Kidney tubule cell (primary cell): ENCODE results near the gene VSIG10L.
A peak's percentile ranks its signal among the peaks of the same experiment; 100 is the strongest.

Source experiments
- DNase-seq: peaks from one replicate; pipeline ENCODE4 v3.0.0-alpha.2; 2018; ENCODE audit warnings: low spot score

Gene VSIG10L

DNA sequence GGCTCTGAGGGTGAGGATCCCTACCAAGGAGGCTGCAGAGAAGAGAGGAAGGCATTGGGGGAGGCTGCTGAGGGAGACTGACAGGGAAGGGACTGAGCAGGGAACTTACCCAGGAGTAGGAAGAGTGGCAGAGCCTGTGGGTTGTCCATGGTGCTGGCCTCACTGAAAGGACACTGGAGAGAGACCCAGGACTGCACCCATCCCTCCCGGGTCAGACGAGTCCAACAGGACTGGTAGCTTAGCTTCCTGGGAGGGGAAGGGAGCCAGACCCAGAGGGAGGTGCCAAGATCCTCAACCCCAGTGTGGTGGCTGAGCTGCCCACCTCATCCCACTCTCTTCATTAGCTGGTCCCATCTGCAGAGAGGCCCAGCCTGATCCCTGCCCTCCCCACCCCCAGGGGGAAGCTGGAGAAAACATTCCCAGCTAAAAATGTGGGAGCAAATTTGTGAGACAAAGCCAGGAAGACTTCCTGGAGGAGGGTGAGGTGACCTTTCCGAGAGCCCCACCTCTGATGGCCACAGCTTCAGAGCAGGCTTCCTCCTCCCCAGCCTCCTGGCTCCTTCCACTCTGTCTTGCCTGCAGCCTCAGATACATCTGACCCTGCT, at the start of gene VSIG10L:
TSS of gene VSIG10L (minus strand) at position 164 of the 605 bp plus-strand sequence. CDS start at position 149, 15 bp downstream.
- no peak for DNase-seq

DNA sequence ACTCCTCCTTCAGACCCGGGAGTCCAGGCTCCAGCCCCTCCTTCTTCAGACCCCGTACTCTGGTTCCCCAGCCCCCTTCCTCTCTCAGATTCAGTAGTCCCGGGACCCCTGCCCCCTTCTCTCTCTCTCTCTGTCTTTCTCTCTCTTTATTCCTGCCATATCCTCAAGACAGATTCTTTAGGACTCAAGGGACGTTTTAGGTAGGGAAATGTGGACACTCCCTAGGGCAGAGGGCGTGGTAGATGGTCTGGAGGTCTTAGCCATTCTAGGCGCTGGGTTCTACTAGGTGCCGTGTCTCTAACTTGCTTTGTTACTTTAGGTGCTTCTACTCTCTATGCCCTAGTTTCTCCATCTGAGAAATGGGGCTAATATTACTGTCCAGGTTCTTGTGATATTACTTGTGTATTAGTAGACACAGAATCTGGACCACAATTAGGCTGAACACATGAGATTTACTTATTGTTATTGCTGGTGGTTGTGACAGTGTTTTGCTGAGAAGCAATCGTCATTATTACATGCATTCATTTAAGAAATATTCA, 49.2 kb upstream of the VSIG10L start:
- DNase-seq, result no peak

DNA sequence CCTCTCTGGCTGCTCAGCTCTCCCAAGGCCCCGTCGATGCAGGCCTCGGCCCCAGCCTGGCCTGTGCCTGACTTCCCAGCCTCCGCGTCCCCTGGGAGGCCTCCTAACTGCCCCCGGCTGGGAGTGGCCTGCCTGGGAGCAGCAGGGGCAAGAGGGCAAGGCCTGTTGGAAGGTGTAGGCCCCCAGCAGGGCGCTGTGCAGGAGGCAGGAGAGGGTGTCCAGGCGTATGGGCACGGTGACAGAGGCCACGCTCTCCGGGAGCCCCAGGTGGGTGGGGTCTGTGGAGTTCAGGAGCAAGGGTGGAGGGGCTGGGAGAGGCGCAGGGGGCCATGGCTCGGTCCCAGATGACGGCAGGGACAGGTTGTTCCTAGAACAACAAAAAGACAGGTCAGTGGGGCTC, 47.2 kb upstream of the VSIG10L start:
- DNase-seq, result no peak

DNA sequence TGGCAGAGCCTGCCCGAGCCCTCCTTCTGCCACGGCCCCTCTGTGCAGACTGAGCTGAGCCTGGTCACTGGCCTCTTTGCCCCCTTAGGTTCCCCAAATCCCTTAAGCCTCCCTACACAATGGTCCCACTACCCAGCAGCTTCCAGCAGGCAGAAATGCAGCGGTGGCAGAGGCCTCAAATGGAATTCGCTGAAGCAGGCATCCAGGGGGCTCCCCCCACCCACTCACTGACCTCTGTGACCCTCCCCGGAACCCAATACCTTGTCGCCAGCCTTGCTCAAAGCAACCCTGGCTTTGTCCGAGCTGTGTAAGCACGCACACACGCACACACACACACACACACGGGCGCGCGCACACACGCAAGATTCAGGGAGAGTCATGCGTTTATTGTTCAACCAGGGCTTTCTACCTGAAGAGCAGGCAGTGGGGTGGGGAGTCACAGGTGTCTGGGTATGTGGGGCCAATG, 46.0 kb upstream of the VSIG10L start, which contains the start of gene LIM2:
TSS of gene LIM2 (minus strand) at position 51 of the 466 bp plus-strand sequence. CDS start 531 bp downstream, outside the sequence.
- DNase-seq, result no peak

DNA sequence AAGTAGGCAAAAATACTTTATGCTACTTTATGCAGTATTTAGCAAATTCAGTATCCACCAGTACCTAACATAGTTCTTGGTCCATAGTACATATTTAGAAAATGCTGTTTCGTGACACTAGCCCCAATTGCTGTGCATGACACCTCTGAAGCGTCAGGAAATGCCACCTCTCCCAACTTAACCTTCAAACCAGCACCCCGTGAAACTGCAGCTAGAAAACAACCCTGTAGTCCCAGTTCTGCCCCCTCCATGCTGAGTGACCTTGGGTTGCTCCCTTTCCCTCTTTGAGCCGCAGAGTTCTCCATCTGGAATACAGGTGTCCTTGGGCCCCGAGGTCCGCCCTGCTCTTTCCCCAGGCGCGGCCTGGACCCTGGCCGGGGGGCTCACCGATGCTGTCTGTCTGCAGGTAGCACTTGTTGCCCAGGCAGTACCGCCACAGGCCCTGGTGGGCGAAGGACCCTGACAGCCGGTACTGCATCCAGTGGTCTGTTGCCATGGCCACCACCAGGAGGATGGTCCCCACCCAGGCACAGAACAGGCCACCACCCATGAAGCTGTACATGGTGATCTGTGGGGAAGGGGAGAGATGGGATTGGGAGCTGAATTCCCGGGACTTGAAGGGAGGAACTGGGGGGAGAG, 45.1 kb upstream of the VSIG10L start:
- DNase-seq, result no peak

DNA sequence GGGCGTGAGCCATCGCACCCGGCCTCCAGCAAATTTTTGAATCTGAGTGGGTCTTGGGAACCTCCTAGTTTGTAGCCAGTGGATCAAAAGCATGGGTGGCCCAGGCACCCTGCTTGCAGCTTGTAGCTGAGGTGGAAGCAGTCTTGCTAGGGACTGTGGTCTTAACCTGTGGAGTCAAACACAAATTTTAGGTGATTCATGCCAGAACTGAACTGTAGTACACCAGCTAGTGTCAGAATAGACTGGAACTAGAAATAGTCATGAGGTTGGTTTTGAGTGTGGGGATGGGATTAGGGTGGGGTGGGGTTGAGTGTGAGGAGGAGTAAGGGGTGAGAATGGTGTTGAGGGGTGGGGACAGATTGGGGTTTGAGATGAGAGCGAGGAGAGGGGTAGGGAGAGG, 40.1 kb upstream of the VSIG10L start:
- DNase-seq, result no peak

DNA sequence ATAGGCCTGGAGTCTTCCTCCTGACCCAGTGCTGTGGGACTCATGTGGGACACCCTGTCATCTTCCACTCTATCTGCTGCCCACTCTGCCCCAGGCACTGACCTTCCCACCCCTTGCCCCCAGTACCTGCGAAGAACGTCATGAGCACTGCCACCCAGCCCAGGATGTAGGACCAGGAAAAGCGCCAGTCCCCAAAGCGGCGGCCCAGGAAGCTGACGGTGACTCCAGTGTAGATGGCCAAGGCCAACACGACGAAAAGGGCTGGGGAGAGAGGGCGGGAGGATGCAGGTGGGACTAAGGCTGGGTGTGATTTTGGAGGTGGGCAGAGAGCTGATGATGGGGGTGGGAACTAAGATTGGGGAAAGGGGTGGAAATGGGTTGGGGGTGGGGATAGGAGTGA, 38.4 kb upstream of the VSIG10L start:
- DNase-seq, result no peak

DNA sequence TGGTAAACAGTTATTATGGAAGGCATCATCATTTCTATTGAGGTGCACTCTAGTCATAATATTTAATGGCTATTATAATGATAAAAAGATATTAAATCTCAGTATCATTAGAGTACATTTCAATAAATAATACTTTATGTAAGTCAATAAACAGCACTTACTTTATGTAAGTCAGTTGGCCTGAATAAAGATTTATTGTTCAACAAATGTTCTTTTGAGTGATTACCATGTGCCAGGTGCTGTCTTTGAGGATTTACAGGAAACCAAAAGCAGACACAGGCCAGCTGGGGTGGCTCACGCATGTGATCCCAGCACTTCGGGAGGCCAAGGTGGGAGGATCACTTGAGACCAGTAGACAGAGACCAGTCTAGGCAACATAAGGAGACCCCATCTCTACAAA, 35.5 kb upstream of the VSIG10L start:
- no peak for DNase-seq

DNA sequence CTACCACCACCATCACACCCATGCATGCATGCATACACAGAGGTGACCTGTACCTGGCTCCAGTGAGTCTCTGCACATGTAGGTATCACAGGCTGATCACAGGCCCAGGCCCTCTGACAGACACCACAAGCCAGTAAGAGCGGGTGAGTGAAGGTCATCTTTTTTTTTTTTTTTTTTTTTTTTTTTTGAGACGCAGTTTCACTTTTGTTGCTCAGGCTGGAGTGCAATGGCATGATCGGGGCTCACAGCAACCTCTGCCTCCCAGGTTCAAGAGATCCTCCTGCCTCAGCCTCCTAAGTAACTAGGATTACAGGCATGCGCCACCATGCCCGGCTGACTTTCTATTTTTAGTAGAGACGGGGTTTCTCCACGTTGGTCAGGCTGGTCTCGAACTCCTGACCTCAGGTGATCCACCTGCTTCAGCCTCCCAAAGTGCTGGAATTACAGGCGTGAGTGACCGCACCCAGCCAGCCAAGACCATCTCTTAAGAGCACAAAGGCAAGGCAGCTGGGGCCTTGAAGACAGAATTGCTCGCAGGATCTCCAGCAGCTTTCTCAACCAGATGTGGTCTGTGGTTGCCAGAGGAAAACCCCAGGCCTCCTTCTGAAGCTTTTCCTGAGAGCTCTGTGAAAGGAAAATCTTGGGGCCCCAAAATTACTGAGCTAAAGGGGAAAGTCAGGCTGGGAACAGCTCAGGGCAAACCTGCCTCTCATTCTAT, 33.7 kb upstream of the VSIG10L start:
- DNase-seq, result no peak

DNA sequence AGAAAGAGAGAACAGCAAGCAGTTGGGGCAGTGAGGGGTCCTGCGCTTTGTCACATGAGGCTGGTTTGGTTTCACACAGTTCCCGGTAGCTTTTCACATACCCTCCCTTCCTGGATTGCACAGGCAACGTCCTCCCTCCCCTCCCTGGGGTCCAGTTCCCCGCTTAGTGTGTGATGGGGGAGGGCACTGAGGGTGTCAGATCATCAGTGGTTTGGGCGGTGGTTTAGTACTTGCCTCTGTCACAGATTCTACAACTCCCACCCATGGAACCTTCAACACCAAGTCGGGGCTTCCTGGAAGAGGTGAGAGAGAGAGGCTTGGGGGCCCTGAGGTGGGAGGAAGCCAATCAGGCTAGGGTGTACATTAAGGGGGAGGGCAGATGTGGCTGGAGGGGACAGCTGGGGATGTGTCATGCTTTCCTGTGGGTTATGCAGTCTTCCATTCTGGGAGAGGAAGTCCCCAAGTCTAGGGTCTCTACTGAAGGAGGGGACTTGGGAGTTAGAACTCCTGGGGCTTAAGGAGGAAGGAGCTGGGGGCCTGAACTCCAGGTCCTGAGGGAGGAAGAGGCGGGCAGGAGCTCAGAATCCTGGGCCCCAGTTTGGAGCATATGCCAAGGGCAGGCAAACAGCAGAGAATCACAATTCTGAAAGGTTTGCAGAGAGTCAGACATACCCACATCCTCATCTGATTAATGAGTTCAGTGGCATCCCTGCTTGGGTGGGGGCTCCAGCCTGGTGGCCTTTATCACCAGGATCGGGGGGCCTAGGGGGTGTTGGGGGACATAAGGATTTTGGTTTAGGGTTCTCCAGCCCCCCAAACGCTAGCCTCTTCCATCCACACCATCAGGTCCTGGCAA, 30.9 kb upstream of the VSIG10L start, which contains the start of gene NKG7:
TSS of gene NKG7 (minus strand) at position 6 of the 856 bp plus-strand sequence. CDS start 119 bp downstream, outside the sequence.
- DNase-seq, result no peak

DNA sequence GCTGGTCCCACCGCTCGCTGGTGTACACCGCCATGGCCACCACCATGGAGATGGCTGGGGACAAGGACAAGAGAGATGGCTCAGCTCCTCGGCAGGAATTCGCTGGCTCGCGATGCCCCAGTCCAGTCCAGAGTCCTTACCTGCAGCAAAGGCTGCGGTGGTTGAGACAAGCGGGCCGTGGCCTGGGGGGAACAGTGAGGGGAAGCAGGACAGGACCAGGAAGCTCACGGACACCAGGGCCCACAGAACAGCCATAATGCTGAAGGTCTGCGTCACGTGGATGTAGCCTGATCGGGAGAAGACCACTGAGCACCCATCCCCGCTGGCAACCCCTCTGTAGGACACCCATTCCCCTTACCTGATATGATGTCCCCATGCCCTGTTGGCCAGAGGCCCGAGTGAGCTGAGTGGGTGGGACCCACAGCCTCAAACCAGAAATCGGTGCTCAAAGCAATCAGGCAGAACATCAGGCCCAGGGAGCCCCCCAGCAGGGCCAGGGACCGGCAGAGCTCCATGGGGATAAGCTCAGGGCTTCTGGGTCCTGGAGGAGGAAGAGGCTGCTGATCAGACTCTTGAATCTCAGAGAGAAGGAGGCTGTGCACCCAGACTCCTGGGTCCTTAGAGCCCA, 30.2 kb upstream of the VSIG10L start:
- no peak for DNase-seq

DNA sequence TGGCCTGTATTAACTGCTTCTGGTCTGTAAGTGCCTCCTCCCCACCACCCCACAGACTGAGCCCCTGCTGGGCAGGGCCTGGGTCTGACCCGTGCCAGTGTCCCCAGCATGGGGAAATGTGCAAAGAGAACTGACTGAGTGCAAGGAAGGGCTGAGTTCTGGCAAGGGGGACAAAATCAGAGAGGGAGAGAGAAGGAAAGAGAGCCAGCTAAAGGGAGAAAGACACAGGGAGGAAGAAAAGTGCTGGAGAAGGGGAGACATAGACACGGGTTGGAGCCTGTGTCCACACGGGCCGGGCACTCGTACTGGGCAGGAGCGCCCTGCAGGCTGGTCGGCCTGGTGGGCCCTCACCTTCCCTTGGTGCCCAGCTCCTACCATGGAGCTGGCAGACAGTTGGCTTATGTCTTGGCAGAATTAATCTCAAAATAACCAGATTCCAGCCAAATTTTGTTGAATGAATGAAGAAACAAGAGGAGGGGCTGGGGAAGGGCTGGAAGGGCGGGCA, 29.3 kb upstream of the VSIG10L start:
- DNase-seq, result no peak

DNA sequence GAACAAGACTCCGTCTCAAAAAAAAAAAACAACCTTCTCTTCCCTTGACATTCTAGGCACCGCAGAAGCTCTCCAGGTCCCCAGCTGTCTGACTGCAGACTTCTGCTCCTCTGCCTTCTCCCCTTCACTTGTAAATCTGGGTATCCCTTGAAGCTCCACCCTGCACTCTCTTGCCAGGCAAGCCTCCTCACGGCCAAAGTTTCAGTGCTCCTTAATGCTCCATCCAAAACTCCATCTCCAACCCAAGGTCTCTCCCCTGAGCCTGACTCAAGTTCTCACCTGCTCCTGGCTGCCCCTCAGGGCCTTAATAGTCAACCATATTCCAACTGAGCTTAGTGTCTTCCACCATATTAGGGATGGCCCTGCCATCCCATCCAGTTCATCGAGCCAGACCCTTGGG, 28.3 kb upstream of the VSIG10L start:
- DNase-seq, result no peak

DNA sequence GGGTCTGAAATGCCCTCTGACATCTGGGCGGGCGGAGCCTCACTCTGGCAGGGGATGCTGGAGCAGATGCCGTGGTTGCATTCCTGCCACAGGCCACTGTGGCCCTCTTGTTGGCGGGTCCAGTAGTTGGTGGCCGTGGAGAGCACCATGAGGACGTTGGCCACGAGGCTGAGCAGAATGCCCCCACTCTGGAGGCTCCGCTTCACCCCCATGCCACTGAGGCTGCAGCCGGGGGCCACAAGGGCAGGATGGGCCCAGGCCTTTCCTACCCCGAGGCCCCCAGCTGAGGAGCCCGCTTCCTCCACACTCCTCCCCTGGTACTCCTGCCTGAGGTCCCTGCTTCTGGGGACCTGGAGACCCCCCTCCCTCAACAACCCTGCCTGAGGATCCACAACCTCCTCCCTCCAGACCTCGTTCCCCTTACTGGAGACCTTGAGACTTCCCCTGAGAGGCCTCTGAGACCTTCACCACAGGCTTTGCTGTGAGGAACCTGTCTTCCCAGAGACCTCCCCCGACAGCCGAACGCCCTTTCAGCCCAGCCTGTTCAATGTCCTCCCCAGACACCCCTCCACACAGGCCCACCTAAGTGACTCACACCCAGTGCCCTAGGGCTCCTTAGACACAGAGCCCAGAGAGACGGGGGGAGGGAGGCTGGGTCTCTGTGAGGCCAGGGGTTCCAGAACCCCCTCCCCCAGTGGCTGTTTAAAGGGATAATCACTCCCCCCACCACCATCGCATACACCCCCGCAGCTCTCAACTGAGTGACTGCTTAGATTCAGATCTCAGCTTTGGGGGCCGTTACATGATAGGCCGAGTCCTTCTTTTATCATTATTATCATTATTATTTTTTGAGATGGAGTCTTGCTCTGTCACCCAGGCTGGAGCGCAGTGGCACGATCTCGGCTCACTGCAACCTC, 26.7 kb upstream of the VSIG10L start, which contains the start of gene CLDND2:
TSS of gene CLDND2 (minus strand) at position 638 of the 917 bp plus-strand sequence. CDS start at position 212, 426 bp downstream.
- DNase-seq, result no peak

DNA sequence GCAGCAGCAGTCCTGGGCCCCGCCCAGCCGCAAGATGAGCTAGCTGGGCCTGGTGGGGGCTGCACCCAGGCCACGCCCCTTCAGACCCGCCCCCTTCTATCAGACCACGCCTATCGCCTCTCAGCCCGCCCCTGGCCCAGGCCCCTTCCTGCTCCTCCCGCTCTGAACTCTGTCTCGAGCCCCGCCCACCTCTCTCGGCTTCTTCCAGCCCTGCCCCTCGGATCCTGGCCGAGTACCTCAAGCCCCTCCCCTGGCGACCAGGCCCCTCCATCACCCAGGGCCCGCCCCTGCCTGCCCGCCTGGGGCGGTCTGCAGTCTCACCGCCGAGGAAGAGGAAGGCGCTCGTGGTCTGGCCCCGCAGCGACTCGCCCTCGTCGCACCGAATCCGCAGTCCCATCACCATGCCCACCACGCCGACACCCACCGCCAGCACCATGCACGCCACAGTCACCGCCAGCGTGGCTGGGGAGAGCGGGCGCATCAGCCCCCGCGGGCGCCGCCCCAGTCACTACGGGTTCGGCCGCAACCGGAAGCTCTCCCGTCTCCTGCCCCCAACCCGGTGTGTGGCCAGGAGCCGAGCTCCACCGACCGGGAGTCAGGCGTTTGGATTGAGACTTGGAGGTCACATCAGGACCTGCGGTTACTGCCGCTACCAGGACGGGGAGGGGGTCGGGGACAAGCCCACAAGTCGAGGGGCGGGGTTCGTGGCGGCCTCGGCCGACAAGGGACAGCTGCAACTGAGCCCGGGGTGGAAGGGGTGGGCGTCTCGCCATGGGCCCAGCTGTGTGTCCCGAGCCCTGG, 25.8 kb upstream of the VSIG10L start:
- DNase-seq, result peak; percentile 98

DNA sequence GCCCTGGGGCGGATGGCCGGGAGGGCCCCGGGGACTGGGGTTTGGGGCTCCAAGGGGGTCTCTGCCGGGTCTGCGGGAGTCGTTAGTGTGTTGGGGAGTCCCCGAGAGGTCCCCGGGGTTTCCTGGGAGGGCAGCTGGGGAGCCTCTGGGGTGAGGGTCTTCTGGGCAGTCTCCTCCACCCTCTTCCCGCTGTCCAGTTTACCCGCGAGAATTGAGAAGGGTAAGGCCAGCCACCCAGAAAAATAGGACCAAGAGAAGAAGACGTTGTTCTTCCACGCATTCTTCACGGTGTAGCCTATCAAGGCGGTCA, 25.3 kb upstream of the VSIG10L start:
- DNase-seq, result no peak

DNA sequence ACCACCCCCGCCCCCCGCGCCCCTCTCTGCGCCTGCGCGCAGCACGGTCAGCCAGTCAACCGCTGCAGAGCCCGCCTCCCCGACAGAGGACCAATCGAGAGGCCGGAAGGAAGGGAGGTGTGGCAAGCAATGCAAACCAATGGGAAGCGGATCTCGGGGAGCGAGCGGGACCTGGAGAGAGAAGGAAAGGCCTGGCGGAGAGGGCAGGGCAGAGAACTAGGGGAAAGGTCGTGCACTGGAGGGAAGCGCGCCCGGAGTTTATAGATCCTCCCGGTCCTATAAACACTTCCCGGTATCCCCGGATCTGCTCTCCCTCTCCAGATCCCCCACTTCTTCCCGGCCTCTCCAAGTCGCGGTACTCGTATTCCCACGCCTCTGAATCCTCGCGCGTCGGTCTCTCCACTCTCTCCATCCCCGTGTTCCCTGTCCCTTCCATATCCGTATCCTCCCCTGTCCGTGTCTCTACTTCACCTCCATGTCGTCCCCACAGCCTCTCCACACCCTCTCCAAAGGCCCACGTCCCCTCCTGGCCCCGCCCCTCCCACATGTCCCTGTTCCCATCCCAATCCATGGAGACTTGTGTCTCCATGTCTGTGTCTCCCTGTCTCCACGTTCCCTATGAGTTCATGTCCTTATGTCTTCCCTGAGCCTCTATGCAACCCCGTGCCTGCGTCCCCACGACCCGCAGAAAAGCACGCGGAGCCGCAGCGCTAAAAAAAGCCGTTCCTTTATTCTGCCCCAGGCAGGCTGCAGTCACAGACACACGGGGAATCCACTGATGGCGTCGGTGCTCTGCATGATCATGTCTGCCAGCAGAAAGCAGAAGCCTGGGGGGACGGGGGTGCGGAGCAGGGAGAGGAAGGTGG, 24.7 kb upstream of the VSIG10L start:
- peak; percentile 98 for DNase-seq

DNA sequence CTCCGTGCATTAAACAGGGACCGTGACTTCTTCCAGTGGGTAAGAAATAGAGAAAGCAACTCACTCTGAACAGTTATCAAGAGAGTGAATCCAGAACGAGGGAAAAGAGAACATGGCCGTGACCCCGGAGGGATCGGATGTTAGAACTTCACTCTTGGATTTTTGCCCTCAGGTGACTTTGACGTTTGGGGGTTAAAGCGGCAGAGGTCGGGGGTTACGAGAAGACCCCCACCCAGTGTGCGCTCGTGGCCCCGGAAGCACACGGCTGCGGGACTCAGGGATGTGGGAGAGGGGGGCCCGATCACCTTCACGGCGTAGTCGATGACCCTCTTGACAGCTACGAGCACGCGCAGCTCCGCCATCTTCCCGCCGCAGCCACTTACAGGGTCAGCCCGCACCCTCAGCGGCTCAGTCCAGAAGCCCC, 24.0 kb upstream of the VSIG10L start, which contains the start of gene ETFB:
TSS of gene ETFB (minus strand) at position 424 of the 424 bp plus-strand sequence. CDS start at position 362, 62 bp downstream.
- no peak for DNase-seq
